Activated effector memory CD4-positive, alpha-beta T cell treated with Interleukin-2 at 50 U/mL for 16 hours (primary cell): ENCODE measurements around the gene ZSCAN26.
A peak's percentile ranks its signal among the peaks of the same experiment; 100 is the strongest.
"Not testable (repeated sequence)": the region's sequence is repeated elsewhere in the genome, so short reads cannot be mapped to it uniquely, and the experiment has no call there.

Experiments
- DNase-seq: peaks from one replicate; pipeline ENCODE4 v3.0.0-alpha.2; 2020

Gene ZSCAN26

GRCh38 chr6:28258877-28259777 is 7.8 kb upstream of the ZSCAN26 start, which contains the start of gene NKAPL:
Gene NKAPL, plus strand, starts transcription at chr6:28259297. Its CDS starts 75 bp downstream, at chr6:28259372.
- DNase-seq: peak; percentile 22

- DNase-seq: no peak
Measured at GRCh38 chr6:28263922-28264321, 3.0 kb upstream of the ZSCAN26 start.

- no peak for DNase-seq
Measured at GRCh38 chr6:28264834-28265401, 2.0 kb upstream of the ZSCAN26 start.

GRCh38 chr6:28266563-28266961 is 381 bp upstream of the ZSCAN26 start:
- DNase-seq: no peak

GRCh38 chr6:28267695-28268059 is 734 bp downstream of the ZSCAN26 start:
- DNase-seq: no peak

GRCh38 chr6:28269492-28269891 is 2.5 kb downstream of the ZSCAN26 start:
- DNase-seq: no peak

GRCh38 chr6:28274888-28275287 is 7.9 kb downstream of the ZSCAN26 start:
- no peak for DNase-seq

- DNase-seq: no peak
Measured at GRCh38 chr6:28277746-28278145, 10.8 kb downstream of the ZSCAN26 start.

GRCh38 chr6:28280595-28281287 is 13.8 kb downstream of the ZSCAN26 start:
- no peak for DNase-seq

GRCh38 chr6:28281288-28282064 is 14.5 kb downstream of the ZSCAN26 start, which contains the start of gene PGBD1:
Gene PGBD1, plus strand, starts transcription at chr6:28281572. Its CDS starts 2,242 bp downstream, at chr6:28283814.
- DNase-seq: peak; percentile 16

- DNase-seq: no peak
Measured at GRCh38 chr6:28282926-28283325, 16.0 kb downstream of the ZSCAN26 start.

- DNase-seq: no peak
Measured at GRCh38 chr6:28291573-28291972, 24.6 kb downstream of the ZSCAN26 start.

- no peak for DNase-seq
Measured at GRCh38 chr6:28295326-28295725, 28.4 kb downstream of the ZSCAN26 start.

- DNase-seq: no peak
Measured at GRCh38 chr6:28296520-28297060, 29.6 kb downstream of the ZSCAN26 start.

- DNase-seq: no peak
Measured at GRCh38 chr6:28303570-28303969, 36.6 kb downstream of the ZSCAN26 start.

- DNase-seq: not testable (repeated sequence)
Measured at GRCh38 chr6:28306363-28306762, 39.4 kb downstream of the ZSCAN26 start.

GRCh38 chr6:28311139-28311823 is 44.3 kb downstream of the ZSCAN26 start:
- DNase-seq: no peak

- no peak for DNase-seq
Measured at GRCh38 chr6:28312939-28313338, 46.0 kb downstream of the ZSCAN26 start.

GRCh38 chr6:28315628-28316027 is 48.7 kb downstream of the ZSCAN26 start:
- no peak for DNase-seq

- not testable (repeated sequence) for DNase-seq
Measured at GRCh38 chr6:28317866-28318265, 50.9 kb downstream of the ZSCAN26 start.

- DNase-seq: no peak
Measured at GRCh38 chr6:28322661-28323060, 55.7 kb downstream of the ZSCAN26 start.
